NCI-H1417 treated with DMSO at 0.1 percent for 48 hours (cell line): Measurements from ENCODE around the gene PLXDC2.
"Not testable (repeated sequence)": the region's sequence is repeated elsewhere in the genome, so short reads cannot be mapped to it uniquely, and the experiment has no call there.

ENCODE experiments used
- DNase-seq: peaks from one replicate; lab custom pipeline; 2025; lab: John Stamatoyannopoulos, UW

The PLXDC2 gene

DNA sequence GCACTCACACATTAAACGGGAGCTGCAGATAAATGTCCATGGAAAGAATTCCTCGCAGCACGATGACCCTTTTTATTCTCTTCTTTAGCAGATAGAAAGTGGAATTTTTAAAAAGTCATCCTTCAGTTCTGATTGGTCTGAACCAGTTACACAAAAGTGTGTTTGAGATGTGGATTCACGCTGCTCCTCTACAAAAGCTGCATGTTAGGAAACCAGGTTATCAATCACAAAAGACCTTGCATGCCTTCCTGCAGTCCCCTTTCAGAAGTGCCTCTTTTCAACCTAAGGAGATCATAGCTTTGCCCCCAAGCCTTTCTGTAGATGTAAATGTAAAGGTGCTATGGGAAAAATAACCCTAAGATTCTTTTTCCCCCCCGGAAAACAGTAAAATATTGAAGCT is 299.7 kb downstream of the PLXDC2 start:
- no peak for DNase-seq

GRCh38 chr10:20117471-20117870 is 301.2 kb downstream of the PLXDC2 start:
- no peak for DNase-seq

DNA sequence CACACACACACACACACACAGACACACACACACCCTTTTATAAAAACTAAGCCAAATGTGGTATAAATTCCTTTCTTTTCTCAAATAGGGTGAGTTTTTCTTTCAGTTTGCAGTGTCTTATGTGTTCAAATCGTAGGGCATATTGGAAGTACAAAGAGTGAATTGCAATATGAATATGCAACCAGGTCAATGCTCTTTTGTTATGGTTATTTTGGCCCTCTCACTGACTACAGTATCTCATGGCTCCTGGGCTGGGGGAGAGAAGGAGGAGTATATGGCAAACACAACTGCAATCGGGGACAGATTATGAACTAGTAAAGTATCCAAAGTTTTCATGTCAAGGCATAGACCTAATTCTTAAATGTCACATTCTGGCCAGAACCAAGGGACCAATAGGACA is 301.9 kb downstream of the PLXDC2 start:
- DNase-seq = no peak

- no peak for DNase-seq
Observed at GRCh38 chr10:20128811-20129210, 312.6 kb downstream of the PLXDC2 start.

GRCh38 chr10:20132816-20133215 is 316.6 kb downstream of the PLXDC2 start:
- DNase-seq = no peak

GRCh38 chr10:20133669-20134189 is 317.5 kb downstream of the PLXDC2 start:
- DNase-seq = no peak

DNA sequence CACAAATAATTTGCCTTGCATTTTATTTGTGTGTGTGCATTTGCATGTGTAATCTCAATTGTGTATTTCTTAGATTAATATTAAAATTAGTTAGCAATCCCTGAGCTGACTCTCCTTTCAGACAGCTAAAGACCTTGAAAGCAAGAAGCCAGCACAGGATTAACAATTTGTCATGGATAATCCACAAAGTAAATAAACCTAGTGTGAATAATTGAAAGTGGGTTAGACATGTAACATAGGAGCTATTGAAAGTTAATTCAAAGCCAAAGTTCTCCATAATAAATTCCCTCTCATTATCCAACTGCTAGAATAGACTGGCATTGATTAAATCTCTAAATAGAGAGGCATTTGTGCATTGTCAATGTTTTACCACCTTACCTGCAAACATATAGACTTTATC is 326.1 kb downstream of the PLXDC2 start:
- DNase-seq = no peak

DNA sequence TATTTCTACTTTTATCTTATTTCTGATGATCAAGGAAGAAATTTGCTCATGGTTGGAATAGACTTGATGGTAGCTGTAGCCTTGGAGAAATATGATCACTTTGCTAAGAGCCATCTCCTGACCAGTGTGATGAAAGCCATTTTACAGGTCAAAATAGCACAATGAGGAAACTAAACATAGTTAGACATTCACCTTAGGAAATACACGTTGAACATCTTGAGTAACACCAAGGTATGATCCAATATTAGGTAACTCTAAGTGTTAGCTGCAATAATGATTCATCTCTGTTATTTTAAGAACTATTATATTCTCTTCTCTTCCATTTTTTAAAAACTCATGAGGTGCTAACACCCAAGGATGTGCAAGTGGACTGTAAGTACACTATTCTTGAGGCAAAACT is 328.0 kb downstream of the PLXDC2 start:
- DNase-seq = no peak

DNA sequence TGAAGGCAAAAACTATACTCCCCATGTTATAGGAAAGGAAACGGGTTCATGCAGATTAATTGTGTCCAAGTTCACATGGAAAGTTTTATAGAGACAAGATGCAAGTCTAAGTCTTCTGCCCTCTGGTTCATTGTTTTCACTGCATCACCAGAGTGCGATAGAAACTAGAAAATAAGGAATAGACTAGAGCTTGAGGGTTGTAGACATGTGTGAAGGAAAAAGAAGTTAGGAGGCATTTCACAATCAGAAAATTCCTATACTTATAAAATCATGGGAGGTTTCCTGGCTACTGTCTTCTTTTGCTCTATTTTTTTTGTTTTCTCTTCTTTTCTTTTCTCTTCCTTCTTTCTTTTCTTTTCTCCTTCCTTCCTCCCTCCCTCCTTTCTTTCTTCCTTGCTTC is 329.8 kb downstream of the PLXDC2 start:
- no peak for DNase-seq

GRCh38 chr10:20147684-20148083 is 331.5 kb downstream of the PLXDC2 start:
- DNase-seq = no peak

DNA sequence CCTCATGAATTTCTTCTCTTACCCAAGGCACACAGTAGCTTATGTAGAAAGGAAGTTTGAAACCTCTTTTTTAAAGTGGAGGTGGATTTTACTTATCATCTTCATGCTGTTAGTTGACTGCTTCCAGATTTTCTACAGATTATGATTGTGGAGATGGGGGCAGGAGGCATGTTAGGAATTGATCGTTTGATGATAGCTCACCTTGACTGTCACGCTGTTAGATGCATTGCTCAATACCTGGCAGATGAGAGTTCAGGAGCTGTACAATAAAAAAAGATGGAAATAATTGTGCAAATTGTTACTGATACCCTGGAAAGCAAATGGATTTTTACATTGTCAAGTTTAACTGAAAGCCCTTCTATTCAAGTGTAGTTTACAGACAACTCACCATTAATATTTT is 340.3 kb downstream of the PLXDC2 start:
- no peak for DNase-seq

DNA sequence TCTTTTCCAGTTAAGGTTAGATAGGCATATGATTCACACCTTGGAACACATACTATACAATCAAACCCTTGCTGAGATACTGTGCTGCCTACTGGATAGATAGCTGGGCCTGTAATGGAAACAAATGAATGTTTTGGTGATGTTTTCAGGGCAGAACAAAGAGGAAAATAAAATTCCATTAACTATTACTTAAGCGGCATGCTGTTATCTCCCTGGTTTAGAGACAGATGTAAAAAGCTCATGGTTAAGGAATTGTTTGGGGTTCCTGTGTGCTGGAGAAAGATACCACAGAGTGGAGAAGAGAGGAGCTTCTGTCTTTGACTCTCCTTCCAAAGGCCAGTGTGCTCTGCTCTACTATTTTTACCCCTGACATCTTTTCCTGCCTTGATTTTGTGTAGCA is 341.1 kb downstream of the PLXDC2 start:
- DNase-seq = no peak

DNA sequence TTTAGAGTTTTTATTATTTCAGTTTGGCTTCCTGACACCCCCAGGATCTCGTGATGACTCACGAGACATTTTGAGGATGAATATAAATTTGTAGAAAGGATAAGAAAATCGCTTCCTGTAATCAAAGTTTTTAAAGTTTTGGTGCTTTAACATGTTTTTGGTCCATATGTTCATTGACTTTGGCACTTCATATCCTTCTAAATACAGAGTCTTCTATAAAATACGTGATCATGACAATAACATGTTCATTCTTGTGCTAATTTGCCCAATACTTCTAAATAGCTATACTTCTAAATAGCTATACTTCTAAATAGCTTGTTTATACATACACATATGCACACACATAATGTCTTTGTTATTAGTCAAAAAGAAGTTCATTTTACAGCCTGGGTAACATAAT is 341.9 kb downstream of the PLXDC2 start:
- DNase-seq = no peak

DNA sequence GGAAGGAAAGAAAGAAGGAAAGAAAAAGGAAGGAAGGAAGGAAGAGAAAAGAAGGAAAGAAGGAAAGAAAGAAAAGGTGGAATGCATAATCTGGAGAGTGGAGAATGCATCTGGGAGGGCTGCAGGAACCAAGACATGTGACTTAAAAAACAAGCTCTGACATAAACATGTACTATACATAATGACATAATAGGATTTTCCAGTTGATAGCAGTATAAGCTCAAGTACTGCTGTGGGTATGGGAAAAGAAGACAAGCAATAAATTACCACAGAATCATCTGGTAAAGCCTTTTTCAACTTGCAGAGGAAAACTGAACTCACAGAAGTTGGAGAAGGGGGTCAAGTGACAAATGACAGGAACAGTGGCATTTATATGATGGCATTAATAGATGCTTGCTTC is 345.9 kb downstream of the PLXDC2 start:
- DNase-seq = no peak

- no peak for DNase-seq
Observed at GRCh38 chr10:20166096-20166675, 350.0 kb downstream of the PLXDC2 start.

- no peak for DNase-seq
Observed at GRCh38 chr10:20170661-20171060, 354.4 kb downstream of the PLXDC2 start.

DNA sequence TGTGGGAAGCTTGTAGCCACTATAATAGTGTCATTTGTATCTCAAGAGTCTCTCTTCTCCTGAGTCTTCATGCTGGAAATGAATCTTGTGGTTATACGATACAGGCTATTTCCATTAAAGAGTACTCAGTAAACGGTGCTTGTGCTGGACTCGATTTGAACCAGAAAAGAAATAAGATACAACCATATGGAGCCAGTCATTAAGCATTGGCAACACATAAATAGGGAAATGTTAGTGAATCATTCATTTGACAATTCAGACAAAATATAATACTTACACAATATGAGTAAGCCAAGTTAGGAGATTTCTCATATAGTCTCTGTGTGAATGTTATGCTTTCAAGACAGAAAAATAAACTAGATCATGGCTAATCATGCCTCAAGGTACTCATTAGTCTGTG is 356.8 kb downstream of the PLXDC2 start:
- DNase-seq = no peak

- no peak for DNase-seq
Observed at GRCh38 chr10:20175719-20176118, 359.5 kb downstream of the PLXDC2 start.

- no peak for DNase-seq
Observed at GRCh38 chr10:20180766-20181165, 364.5 kb downstream of the PLXDC2 start.

- DNase-seq = no peak
Observed at GRCh38 chr10:20181434-20181833, 365.2 kb downstream of the PLXDC2 start.

GRCh38 chr10:20185116-20185515 is 368.9 kb downstream of the PLXDC2 start:
- DNase-seq = no peak

DNA sequence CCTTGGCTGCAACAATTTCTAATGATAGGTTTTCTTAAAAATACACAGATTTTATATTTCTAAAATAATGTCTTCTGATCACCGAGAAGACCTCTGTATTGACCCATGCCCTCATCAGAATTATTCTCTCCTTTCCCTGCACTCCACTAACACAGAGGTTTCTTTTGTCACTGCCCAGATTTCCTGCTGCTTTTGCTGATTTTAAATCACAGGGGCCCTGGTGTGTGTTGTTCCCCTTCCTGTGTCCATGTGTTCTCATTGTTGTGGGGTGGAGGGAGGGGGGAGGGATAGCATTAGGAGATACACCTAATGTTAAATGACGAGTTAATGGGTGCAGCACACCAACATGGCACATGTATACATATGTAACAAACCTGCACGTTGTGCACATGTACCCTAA is 375.2 kb downstream of the PLXDC2 start:
- DNase-seq = not testable (repeated sequence)

DNA sequence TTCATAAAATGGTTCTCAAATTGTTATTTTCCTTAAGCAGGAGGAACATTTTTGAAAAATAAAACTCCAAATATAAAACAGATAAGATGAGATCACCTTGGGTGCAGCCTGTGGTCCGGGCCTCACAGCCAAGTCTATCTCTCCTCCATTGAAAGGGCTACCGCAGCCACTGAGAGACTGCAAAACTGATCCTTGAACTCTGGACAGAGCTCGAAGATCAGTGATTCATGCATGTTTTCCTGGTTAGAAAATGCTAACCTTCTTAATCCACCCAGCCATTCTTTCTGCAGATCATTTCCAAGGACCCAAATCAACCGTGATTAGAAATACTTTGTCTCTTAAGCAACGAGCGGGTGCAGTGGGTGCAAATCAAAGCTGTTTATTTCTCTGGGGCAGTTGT is 378.8 kb downstream of the PLXDC2 start:
- DNase-seq = no peak

GRCh38 chr10:20200758-20201157 is 384.5 kb downstream of the PLXDC2 start:
- no peak for DNase-seq

- DNase-seq = no peak
Observed at GRCh38 chr10:20202337-20202736, 386.1 kb downstream of the PLXDC2 start.
